Endothelial cell of umbilical vein (primary cell): ENCODE results near the gene KCNMA1. TPM values are rescaled to one million over a fixed set of nuclear protein-coding genes. Genes with fewer than 3 reads are reported as not detected.

Experiments used
- BruUV-seq: library from RNA; stranded (reverse); fragments of 400-500 nt; replicated peaks from 2 replicates; lab custom pipeline; 2021; lab: Mats Ljungman, UMichigan
- CTCF ChIA-PET: fragments of 300-600, 350-600 bp; sonication (Branson Sonifier 250); formaldehyde crosslinking; loops from one replicate; lab custom pipeline; 2021; ENCODE audit warnings: antibody characterized with exemption, inconsistent platforms; lab: Charles Lee
- POLR2A ChIA-PET: fragments of 300-600, 350-600 bp; sonication (Branson Sonifier 250); formaldehyde crosslinking; loops from one replicate; lab custom pipeline; 2021; ENCODE audit warnings: antibody characterized with exemption, inconsistent platforms; lab: Charles Lee
- DNase-seq: peaks from one replicate; pipeline ENCODE4 v3.0.0-alpha.2; 2011; ENCODE audit warnings: low read depth, low spot score
- FAIRE-seq: peaks from 2 replicates; lab custom pipeline; 2011; peaks lifted over from hg19 to GRCh38; lab: Jason Lieb, UNC
- H2AFZ ChIP-seq: 2 replicates; pipeline ENCODE4 v1.6.0; 2012; ENCODE audit warnings: low read depth, low read length, control low read depth, inconsistent platforms
- H3K27ac ChIP-seq: 2 replicates; pipeline ENCODE4 v1.5.1; 2011; ENCODE audit warnings: low read depth, mild to moderate bottlenecking, control low read depth, low read length, moderate library complexity; ENCODE audit not compliant: insufficient read depth
- H3K27me3 ChIP-seq, 2 experiments: 2 replicates each; pipeline versions ENCODE4 v1.6.0 to v1.6.1; 2011; ENCODE audit warnings: low read length in 2 of 2, mixed read lengths in 1 of 2; ENCODE audit not compliant: control insufficient read depth in 2 of 2, insufficient read depth in 2 of 2
- H3K36me3 ChIP-seq, 2 experiments: 2 replicates in 1 of 2; 3 replicates in 1 of 2; pipeline ENCODE4 v1.5.1; 2011; ENCODE audit warnings: low read length in 2 of 2, mild to moderate bottlenecking in 1 of 2, moderate library complexity in 1 of 2; ENCODE audit not compliant: control insufficient read depth in 2 of 2, insufficient read depth in 2 of 2; ENCODE audit errors: extremely low read depth in 1 of 2
- H3K4me1 ChIP-seq: 3 replicates; pipeline ENCODE4 v1.5.1; 2011; ENCODE audit warnings: mild to moderate bottlenecking, low read length; ENCODE audit not compliant: control insufficient read depth, insufficient read depth; ENCODE audit errors: extremely low read depth
- H3K4me2 ChIP-seq: 2 replicates; pipeline ENCODE4 v1.6.1; 2011; ENCODE audit warnings: low read length, control low read depth, mixed read lengths; ENCODE audit not compliant: insufficient read depth
- H3K4me3 ChIP-seq, 3 experiments: fragments of 200-600 bp in 1 of 3; sonication (generic), shearing (Covaris generic) in 1 of 3; replicated peaks in 1 of 3; 2 replicates each; pipeline ENCODE4 v1.5.1; 2011 to 2016; ENCODE audit warnings: control low read depth in 3 of 3, low read length in 3 of 3, mild to moderate bottlenecking in 2 of 3, inconsistent platforms in 1 of 3, low read depth in 1 of 3, moderate library complexity in 1 of 3; ENCODE audit not compliant: insufficient read depth in 1 of 3
- H3K79me2 ChIP-seq: 2 replicates; pipeline ENCODE4 v1.6.0; 2012; ENCODE audit warnings: low read length, inconsistent platforms; ENCODE audit not compliant: control insufficient read depth, insufficient read depth
- H3K9ac ChIP-seq: replicated peaks from 2 replicates; pipeline ENCODE3; 2011; ENCODE audit warnings: low read length, control low read depth; ENCODE audit not compliant: insufficient read depth; ENCODE audit errors: extremely low read depth
- H3K9me1 ChIP-seq: replicated peaks from 3 replicates; pipeline ENCODE4 v1.6.0; 2011; ENCODE audit warnings: mild to moderate bottlenecking, low read length; ENCODE audit not compliant: control insufficient read depth, insufficient read depth; ENCODE audit errors: extremely low read depth
- H3K9me3 ChIP-seq: replicated peaks from 2 replicates; pipeline ENCODE4 v1.5.1; 2012; ENCODE audit warnings: low read length, inconsistent platforms; ENCODE audit not compliant: control insufficient read depth, insufficient read depth
- H4K20me1 ChIP-seq: replicated peaks from 2 replicates; pipeline ENCODE3; 2011; ENCODE audit warnings: mild to moderate bottlenecking, low read length; ENCODE audit not compliant: control insufficient read depth, insufficient read depth; ENCODE audit errors: extremely low read depth
- CTCF ChIP-seq, 2 donors: IDR thresholded peaks; 1 replicate in 1 of 2; 2 replicates in 1 of 2; pipeline ENCODE4 v1.5.1; 2011; ENCODE audit warnings: low read length in 2 of 2, mild to moderate bottlenecking in 2 of 2, moderate library complexity in 2 of 2, control low read depth in 1 of 2, inconsistent platforms in 1 of 2, low read depth in 1 of 2; ENCODE audit not compliant: insufficient read depth in 1 of 2; ENCODE audit errors: extremely low read depth in 1 of 2
- EZH2 ChIP-seq: IDR thresholded peaks from 2 replicates; pipeline ENCODE4 v1.6.1; 2012; ENCODE audit warnings: borderline replicate concordance, low read depth, mild to moderate bottlenecking, moderate library complexity, low read length, inconsistent platforms; ENCODE audit not compliant: severe bottlenecking
- FOS ChIP-seq: IDR thresholded peaks from 2 replicates; pipeline ENCODE4 v1.6.1; 2011; ENCODE audit warnings: mild to moderate bottlenecking, low read length, moderate library complexity, borderline replicate concordance; ENCODE audit not compliant: insufficient read depth
- GATA2 ChIP-seq: IDR thresholded peaks from 2 replicates; pipeline ENCODE4 v1.7.0; 2011; ENCODE audit warnings: low read depth, mild to moderate bottlenecking, moderate library complexity, mixed read lengths, low read length; ENCODE audit not compliant: insufficient read length, insufficient read depth
- JUN ChIP-seq: IDR thresholded peaks from 2 replicates; pipeline ENCODE4 v1.6.1; 2011; ENCODE audit warnings: borderline replicate concordance, low read depth; ENCODE audit not compliant: insufficient read length, insufficient read depth
- MYC ChIP-seq: IDR thresholded peaks from one replicate; pipeline ENCODE4 v1.6.1; 2011; ENCODE audit warnings: mild to moderate bottlenecking, low read depth, low read length
- POLR2A ChIP-seq: IDR thresholded peaks from 2 replicates; pipeline ENCODE4 v1.6.1; 2012; ENCODE audit warnings: low read depth, mild to moderate bottlenecking, control low read depth, low read length
- POLR2AphosphoS5 ChIP-seq: IDR thresholded peaks from 2 replicates; pipeline ENCODE4 v1.6.1; 2012; ENCODE audit warnings: low read depth, mild to moderate bottlenecking, control low read depth, low read length, moderate library complexity; ENCODE audit not compliant: insufficient read depth
- dilution Hi-C: fragments of 300-500 bp; cut with MboI; formaldehyde crosslinking; loops from one replicate; pipeline ENCODE4 v1.15.0; 2019; ENCODE audit warnings: low sequenced_read_pairs; ENCODE audit not compliant: extremely low pct_ligation_motif_present
- intact Hi-C: fragments of 100-400 bp; cut with micrococcal nuclease; formaldehyde crosslinking; loops from one replicate; pipeline ENCODE4 v1.10.0; 2022
- polyA plus RNA-seq, 4 experiments: library from polyadenylated mRNA; depleted of rRNA in 3 of 4; stranded (reverse) in 3 of 4; unstranded in 1 of 4; fragments of >200 nt; gene quantifications; 2 replicates each; pipeline versions ENCODE4 v1.2.1 to v1.2.3, GENCODE V29; 2011 to 2012; ENCODE audit warnings: missing spikeins in 1 of 4
- total RNA-seq: library from RNA; stranded (reverse); gene quantifications from 2 replicates; pipeline ENCODE4 v1.2.3, GENCODE V29; 2021

Gene KCNMA1
- total and polyA plus RNA-seq, 2 donors (not counting 3 experiments of a cell fraction or from before 2014, with no cell fraction given): 0.10 to 0.82 TPM

DNA sequence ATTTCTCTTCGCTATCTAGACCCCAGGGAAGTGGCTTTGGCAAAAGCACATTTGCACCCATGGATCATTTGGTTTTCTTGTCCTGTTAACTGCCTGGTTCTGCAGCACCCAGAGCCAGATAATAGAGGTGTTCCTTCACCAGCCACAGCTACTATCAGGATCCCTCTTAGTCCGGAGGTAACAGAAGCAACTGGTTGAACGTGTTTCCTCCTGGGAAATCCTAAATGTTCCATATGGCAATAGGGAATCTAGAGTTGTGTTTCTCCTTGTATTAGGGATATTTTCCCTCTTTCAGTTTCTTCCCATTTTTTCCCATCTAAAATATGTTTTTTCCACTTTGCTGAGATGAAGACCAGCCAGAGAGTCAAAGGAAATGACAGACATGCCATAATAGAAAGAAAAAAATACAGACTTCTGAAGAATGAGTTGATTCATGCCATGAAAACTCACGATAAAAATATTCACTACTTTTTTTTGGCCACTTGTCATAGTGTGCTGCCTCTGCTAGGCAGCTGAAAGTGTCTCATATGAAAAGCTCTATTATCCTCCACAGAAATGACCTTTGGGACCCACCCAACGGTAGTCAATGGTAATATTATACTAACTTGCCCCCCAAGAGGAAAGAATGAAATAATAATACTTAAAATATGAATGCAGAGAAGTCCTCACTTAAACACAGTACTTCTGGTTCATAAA lies 472.8 kb downstream of the KCNMA1 start:
- no peaks in the 10 kb centered on the region for H4K20me1 ChIP-seq
- H3K4me3 ChIP-seq: no peak overlapping the region
- H3K36me3 ChIP-seq: no peaks in the 10 kb centered on the region
- FAIRE-seq (peak; percentile 50), DNase-seq (peak; percentile 60)
- H3K79me2 ChIP-seq: no peaks in the 10 kb centered on the region
- H3K27me3 ChIP-seq: no peaks in the 10 kb centered on the region
- H2AFZ ChIP-seq: peak overlapping the region; percentile 26
- POLR2A ChIA-PET: no interaction called here
- peak; percentile 71 for TF ChIP-seq FOS
- TF ChIP-seq EZH2: no peak
- H3K9me3 ChIP-seq: no peaks in the 10 kb centered on the region
- intact Hi-C loops (loop anchor here (1.0 to 2.0 kb wide), 7 partner anchors 52 to 680 kb away; no protein-coding TSS in a partner anchor), dilution Hi-C loops (no loop called here)
- peaks cover 50% of the 10 kb centered on the region for H3K4me1 ChIP-seq
- H3K9ac ChIP-seq: peak overlapping the region; percentile 20
- BruUV-seq: no TSS peak
- no peaks in the 10 kb centered on the region for H3K9me1 ChIP-seq
- peak overlapping the region; percentile 17 for H3K4me2 ChIP-seq
- peak overlapping the region; percentile 80 for H3K27ac ChIP-seq
- CTCF ChIA-PET: interaction anchor here (0.6 to 13.7 kb wide), 19 partner anchors 8 to 604 kb away, joined by 3 to 594 read pairs (median 7); partner anchors contain the start of gene KCNMA1

GRCh38 chr10:77163670-77164348 lies 473.8 kb downstream of the KCNMA1 start:
- Histone ChIP-seq H3K9ac (peak overlapping the region; percentile 40), H4K20me1 (no peaks in the 10 kb centered on the region), H3K9me1 (no peaks in the 10 kb centered on the region), H3K4me3 (no peak overlapping the region), H3K9me3 (no peaks in the 10 kb centered on the region), H3K36me3 (no peaks in the 10 kb centered on the region), H3K4me1 (peaks cover 51% of the 10 kb centered on the region), H2AFZ (no peak overlapping the region), H3K27me3 (no peaks in the 10 kb centered on the region), H3K79me2 (no peaks in the 10 kb centered on the region), H3K4me2 (peak overlapping the region; percentile 23), H3K27ac (peak overlapping the region; percentile 80)
- BruUV-seq: TSS peak; percentile 84
- dilution Hi-C loops (no loop called here), intact Hi-C loops (loop anchor here (1.0 to 2.0 kb wide), 4 partner anchors 51 to 681 kb away; no protein-coding TSS in a partner anchor)
- ChIA-PET CTCF (interaction anchor here (0.8 to 13.7 kb wide), 9 partner anchors 7 to 594 kb away, joined by 3 to 594 read pairs (median 24); partner anchors contain the start of gene KCNMA1), POLR2A (no interaction called here)
- peak; percentile 88 for DNase-seq
- TF ChIP-seq MYC: no peak
- TF ChIP-seq POLR2A: peak; percentile 48
- peak; percentile 45 for TF ChIP-seq GATA2
- peak; percentile 100 for TF ChIP-seq FOS
- TF ChIP-seq CTCF (IDR thresholded peaks at IDR 0.05; ENCODE audit: extremely low read depth in 1 of 2, insufficient read depth in 1 of 2, low read depth in 1 of 2, low read length in 2 of 2): no peak
- TF ChIP-seq POLR2AphosphoS5: peak; percentile 83
- no peak for TF ChIP-seq EZH2
- peak; percentile 78 for TF ChIP-seq JUN
- peak; percentile 81 for FAIRE-seq
